ENCODE measurements around the gene IRAG1.

Gene IRAG1

DNA sequence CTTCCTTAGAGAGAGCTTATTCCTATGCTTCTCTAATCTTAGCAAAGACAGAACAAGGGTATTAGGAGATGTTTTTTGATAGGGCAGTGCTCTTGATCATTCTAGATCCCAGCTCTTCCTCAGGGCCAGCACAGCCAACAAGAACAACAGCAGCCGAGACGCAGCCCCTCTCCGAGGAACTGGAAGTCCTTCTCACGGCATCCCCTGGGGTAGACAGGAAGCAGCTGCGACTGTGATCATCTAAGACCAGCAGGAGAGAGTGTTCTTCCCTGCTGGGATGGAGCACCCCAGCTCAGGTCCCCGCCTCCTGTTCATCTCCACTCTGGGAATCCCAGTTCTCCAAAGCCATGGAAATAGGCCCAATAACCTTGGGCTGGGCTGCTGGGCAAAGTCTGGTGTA, 29.6 kb downstream of the IRAG1 start:
- no peaks in the 10 kb centered on the region; the same call in 1 of the 2 replicates for H3K4me1 ChIP-seq (ENCODE audit: control insufficient read depth, insufficient read depth, low read length)
- H3K36me3 ChIP-seq (ENCODE audit: control insufficient read depth in 2 of 2, insufficient read depth in 1 of 2, low read length in 2 of 2): no peaks in the 10 kb centered on the region
- no peak for TF ChIP-seq HOXC10 (CRISPR knock-in tag; IDR thresholded peaks at IDR 0.05)
- TF ChIP-seq TCF7L2 (IDR thresholded peaks at IDR 0.05; ENCODE audit: borderline replicate concordance, low read depth, low read length): no peak
- TF ChIP-seq ZNF133 (tag by site-specific recombination; IDR thresholded peaks at IDR 0.05): no peak
- TF ChIP-seq ZBTB21 (tag by site-specific recombination; IDR thresholded peaks at IDR 0.05): no peak
- TF ChIP-seq, protein P1, sequence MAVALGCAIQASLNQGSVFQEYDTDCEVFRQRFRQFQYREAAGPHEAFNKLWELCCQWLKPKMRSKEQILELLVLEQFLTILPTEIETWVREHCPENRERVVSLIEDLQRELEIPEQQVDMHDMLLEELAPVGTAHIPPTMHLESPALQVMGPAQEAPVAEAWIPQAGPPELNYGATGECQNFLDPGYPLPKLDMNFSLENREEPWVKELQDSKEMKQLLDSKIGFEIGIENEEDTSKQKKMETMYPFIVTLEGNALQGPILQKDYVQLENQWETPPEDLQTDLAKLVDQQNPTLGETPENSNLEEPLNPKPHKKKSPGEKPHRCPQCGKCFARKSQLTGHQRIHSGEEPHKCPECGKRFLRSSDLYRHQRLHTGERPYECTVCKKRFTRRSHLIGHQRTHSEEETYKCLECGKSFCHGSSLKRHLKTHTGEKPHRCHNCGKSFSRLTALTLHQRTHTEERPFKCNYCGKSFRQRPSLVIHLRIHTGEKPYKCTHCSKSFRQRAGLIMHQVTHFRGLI (tag by site-specific recombination; IDR thresholded peaks at IDR 0.05): no peak
- no peak for TF ChIP-seq EGR2 (tag by site-specific recombination; IDR thresholded peaks at IDR 0.05; ENCODE audit: low read depth)
- TF ChIP-seq ZNF558 (tag by site-specific recombination; IDR thresholded peaks at IDR 0.05): no peak
- no peak for TF ChIP-seq ZNF324 (tag by site-specific recombination; IDR thresholded peaks at IDR 0.05)
- TF ChIP-seq ZNF596 (tag by site-specific recombination; IDR thresholded peaks at IDR 0.05): no peak
- no peak for TF ChIP-seq ZSCAN4 (tag by site-specific recombination; IDR thresholded peaks at IDR 0.05)
- TF ChIP-seq GLIS1 (tag by site-specific recombination; IDR thresholded peaks at IDR 0.05): no peak
- TF ChIP-seq, protein P2, sequence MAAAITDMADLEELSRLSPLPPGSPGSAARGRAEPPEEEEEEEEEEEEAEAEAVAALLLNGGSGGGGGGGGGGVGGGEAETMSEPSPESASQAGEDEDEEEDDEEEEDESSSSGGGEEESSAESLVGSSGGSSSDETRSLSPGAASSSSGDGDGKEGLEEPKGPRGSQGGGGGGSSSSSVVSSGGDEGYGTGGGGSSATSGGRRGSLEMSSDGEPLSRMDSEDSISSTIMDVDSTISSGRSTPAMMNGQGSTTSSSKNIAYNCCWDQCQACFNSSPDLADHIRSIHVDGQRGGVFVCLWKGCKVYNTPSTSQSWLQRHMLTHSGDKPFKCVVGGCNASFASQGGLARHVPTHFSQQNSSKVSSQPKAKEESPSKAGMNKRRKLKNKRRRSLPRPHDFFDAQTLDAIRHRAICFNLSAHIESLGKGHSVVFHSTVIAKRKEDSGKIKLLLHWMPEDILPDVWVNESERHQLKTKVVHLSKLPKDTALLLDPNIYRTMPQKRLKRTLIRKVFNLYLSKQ (tag by site-specific recombination; IDR thresholded peaks at IDR 0.05; ENCODE audit: borderline replicate concordance): no peak
- no peak overlapping the region for H3K27ac ChIP-seq (ENCODE audit: extremely low read depth, low read depth, low read length)
- H3K9me3 ChIP-seq (ENCODE audit: control insufficient read depth, insufficient read depth, low read depth, low read length): no peaks in the 10 kb centered on the region
- POLR2A ChIA-PET: no interaction called here
- CTCF ChIA-PET: interaction anchor here (1.2 to 6.7 kb wide), 2 partner anchors 10 to 258 kb away, joined by 5 to 41 read pairs; no protein-coding TSS in a partner anchor
- H3K4me3 ChIP-seq (ENCODE audit: low read depth, low read length): no peak overlapping the region

GRCh38 chr11:10663365-10663764, 30.2 kb downstream of the IRAG1 start:
- ChIA-PET CTCF (interaction anchor here (0.7 to 6.7 kb wide), 3 partner anchors 9 to 257 kb away, joined by 3 to 41 read pairs (median 5); no protein-coding TSS in a partner anchor), POLR2A (no interaction called here)
- no peaks in the 10 kb centered on the region for H3K9me3 ChIP-seq (ENCODE audit: control insufficient read depth, insufficient read depth, low read depth, low read length)
- no peak for TF ChIP-seq ZNF623 (tag by site-specific recombination; IDR thresholded peaks at IDR 0.05)
- TF ChIP-seq ZNF366 (tag by site-specific recombination; conservative IDR thresholded peaks at IDR 0.05): no peak
- TF ChIP-seq ZNF558 (tag by site-specific recombination; IDR thresholded peaks at IDR 0.05): no peak
- no peak for TF ChIP-seq FEZF1 (tag by site-specific recombination; IDR thresholded peaks at IDR 0.05)
- TF ChIP-seq ZNF302 (tag by site-specific recombination; IDR thresholded peaks at IDR 0.05; ENCODE audit: low read depth): no peak
- no peak for TF ChIP-seq EGR2 (tag by site-specific recombination; IDR thresholded peaks at IDR 0.05; ENCODE audit: low read depth)
- TF ChIP-seq ZNF585B (tag by site-specific recombination; IDR thresholded peaks at IDR 0.05): no peak
- TF ChIP-seq ZNF701 (tag by site-specific recombination; IDR thresholded peaks at IDR 0.05): no peak
- no peak for TF ChIP-seq ZNF292 (tag by site-specific recombination; IDR thresholded peaks at IDR 0.05; ENCODE audit: borderline replicate concordance, low read depth)
- no peak for TF ChIP-seq KLF8 (tag by site-specific recombination; IDR thresholded peaks at IDR 0.05)
- no peak for TF ChIP-seq ZNF16 (tag by site-specific recombination; IDR thresholded peaks at IDR 0.05; ENCODE audit: low read depth)
- no peak for TF ChIP-seq ZNF747 (tag by site-specific recombination; IDR thresholded peaks at IDR 0.05)
- no peak for TF ChIP-seq ZNF132 (tag by site-specific recombination; IDR thresholded peaks at IDR 0.05; ENCODE audit: borderline replicate concordance)
- TF ChIP-seq ZNF843 (tag by site-specific recombination; IDR thresholded peaks at IDR 0.05): no peak
- TF ChIP-seq ZNF596 (tag by site-specific recombination; IDR thresholded peaks at IDR 0.05): no peak
- H3K4me1 ChIP-seq (ENCODE audit: control insufficient read depth, insufficient read depth, low read length): no peaks in the 10 kb centered on the region
- H3K36me3 ChIP-seq (ENCODE audit: control insufficient read depth in 2 of 2, insufficient read depth in 1 of 2, low read length in 2 of 2): no peaks in the 10 kb centered on the region
- no peak overlapping the region for H3K4me3 ChIP-seq (ENCODE audit: low read depth, low read length)
- H3K27ac ChIP-seq (ENCODE audit: extremely low read depth, low read depth, low read length): no peak overlapping the region
